Measurements from ENCODE around the gene CR1L. TPM values are rescaled to one million over a fixed set of nuclear protein-coding genes. Genes with fewer than 3 reads are reported as not detected.
A peak's percentile ranks its signal among the peaks of the same experiment; 100 is the strongest.

CR1L gene
- total and polyA plus RNA-seq, 9 of the 15 experiments (the other 6 are each of a cell fraction or from before 2014, with no cell fraction given): 10.1 to 74.8 (median 34.3) TPM

DNA sequence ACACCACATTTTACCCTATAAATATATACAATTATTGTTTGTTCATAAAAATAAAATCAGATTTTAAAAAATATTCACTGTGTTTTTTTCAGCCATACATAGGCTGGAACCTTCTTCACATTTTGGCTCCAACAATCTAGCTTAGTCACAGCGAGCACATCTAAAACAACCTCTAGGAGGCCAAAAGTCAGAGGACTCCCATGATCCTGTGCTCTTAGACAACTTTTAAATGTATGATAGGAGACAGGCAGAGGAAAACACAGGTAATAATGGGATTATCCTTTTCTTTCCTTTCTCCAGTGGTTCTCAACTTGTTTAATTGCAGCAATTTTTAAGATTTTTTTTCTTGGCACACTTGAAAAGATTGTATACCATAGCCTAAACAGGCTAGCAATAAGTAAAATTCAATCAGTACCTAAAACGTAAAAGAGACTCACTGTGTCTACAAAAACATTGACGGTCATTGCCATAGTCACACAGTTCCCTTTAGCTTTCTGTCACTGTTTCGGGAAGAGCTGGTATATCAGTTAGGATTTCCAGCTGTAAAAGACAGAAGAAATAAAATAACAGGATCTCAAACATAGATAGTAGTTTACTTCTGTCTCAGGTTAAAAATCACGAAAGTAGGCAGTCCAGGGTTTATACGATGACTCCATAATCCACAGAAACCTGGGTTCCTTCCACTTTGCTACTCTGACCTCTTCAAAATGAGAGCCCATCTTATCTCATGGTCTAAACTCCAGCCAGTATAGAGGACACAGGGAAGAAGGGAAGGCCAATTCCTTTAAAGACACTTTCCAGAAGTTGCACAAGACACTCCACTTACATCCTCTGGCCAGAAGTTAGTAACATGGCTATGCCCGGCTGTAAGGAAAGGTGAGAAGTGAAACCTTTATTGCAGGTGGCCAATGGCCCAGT is 39.2 kb upstream of the CR1L start (continued):
- no peak for TF ChIP-seq LCOR (CRISPR knock-in tag; IDR thresholded peaks at IDR 0.05)
- TF ChIP-seq ZNF830 (CRISPR knock-in tag; IDR thresholded peaks at IDR 0.05): no peak
- TF ChIP-seq YY1 (IDR thresholded peaks at IDR 0.05; ENCODE audit: borderline replicate concordance in 1 of 3, control insufficient read depth in 1 of 3, extremely low read depth in 1 of 3, insufficient read depth in 3 of 3, insufficient read length in 1 of 3, insufficient replicate concordance in 2 of 3, low read depth in 1 of 3, low read length in 2 of 3): peak in 1 of 3 experiments; percentile 59
- TF ChIP-seq, protein P1, sequence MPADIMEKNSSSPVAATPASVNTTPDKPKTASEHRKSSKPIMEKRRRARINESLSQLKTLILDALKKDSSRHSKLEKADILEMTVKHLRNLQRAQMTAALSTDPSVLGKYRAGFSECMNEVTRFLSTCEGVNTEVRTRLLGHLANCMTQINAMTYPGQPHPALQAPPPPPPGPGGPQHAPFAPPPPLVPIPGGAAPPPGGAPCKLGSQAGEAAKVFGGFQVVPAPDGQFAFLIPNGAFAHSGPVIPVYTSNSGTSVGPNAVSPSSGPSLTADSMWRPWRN (IDR thresholded peaks at IDR 0.05; ENCODE audit: low read depth): no peak
- no peak for TF ChIP-seq GATAD2A (IDR thresholded peaks at IDR 0.05)
- TF ChIP-seq FOXP1 (CRISPR knock-in tag; IDR thresholded peaks at IDR 0.05): no peak
- TF ChIP-seq ZNF212 (CRISPR knock-in tag; IDR thresholded peaks at IDR 0.05): no peak
- TF ChIP-seq SIN3A (IDR thresholded peaks at IDR 0.05; ENCODE audit: borderline replicate concordance in 2 of 2, control insufficient read depth in 1 of 2, low read depth in 2 of 2, low read length in 2 of 2): peak in 1 of 2 experiments; percentile 83; a peak in 2 of 4 replicates
- TF ChIP-seq NBN (IDR thresholded peaks at IDR 0.05; ENCODE audit: low read depth): no peak
- TF ChIP-seq L3MBTL2 (IDR thresholded peaks at IDR 0.05): 0 out of 2 replicates have a peak, but pooled peaks have one; percentile 21
- TF ChIP-seq CSDE1 (IDR thresholded peaks at IDR 0.05): peak in 1 of 2 experiments; percentile 82; a peak in 1 of 4 replicates
- no peak for TF ChIP-seq MED1 (CRISPR knock-in tag; IDR thresholded peaks at IDR 0.05; ENCODE audit: borderline replicate concordance)
- no peak for TF ChIP-seq KDM1A (IDR thresholded peaks at IDR 0.05)
- TF ChIP-seq, protein P2, sequence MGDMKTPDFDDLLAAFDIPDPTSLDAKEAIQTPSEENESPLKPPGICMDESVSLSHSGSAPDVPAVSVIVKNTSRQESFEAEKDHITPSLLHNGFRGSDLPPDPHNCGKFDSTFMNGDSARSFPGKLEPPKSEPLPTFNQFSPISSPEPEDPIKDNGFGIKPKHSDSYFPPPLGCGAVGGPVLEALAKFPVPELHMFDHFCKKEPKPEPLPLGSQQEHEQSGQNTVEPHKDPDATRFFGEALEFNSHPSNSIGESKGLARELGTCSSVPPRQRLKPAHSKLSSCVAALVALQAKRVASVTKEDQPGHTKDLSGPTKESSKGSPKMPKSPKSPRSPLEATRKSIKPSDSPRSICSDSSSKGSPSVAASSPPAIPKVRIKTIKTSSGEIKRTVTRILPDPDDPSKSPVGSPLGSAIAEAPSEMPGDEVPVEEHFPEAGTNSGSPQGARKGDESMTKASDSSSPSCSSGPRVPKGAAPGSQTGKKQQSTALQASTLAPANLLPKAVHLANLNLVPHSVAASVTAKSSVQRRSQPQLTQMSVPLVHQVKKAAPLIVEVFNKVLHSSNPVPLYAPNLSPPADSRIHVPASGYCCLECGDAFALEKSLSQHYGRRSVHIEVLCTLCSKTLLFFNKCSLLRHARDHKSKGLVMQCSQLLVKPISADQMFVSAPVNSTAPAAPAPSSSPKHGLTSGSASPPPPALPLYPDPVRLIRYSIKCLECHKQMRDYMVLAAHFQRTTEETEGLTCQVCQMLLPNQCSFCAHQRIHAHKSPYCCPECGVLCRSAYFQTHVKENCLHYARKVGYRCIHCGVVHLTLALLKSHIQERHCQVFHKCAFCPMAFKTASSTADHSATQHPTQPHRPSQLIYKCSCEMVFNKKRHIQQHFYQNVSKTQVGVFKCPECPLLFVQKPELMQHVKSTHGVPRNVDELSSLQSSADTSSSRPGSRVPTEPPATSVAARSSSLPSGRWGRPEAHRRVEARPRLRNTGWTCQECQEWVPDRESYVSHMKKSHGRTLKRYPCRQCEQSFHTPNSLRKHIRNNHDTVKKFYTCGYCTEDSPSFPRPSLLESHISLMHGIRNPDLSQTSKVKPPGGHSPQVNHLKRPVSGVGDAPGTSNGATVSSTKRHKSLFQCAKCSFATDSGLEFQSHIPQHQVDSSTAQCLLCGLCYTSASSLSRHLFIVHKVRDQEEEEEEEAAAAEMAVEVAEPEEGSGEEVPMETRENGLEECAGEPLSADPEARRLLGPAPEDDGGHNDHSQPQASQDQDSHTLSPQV (IDR thresholded peaks at IDR 0.05): peak; percentile 89
- TF ChIP-seq HDAC1 (IDR thresholded peaks at IDR 0.05): no peak
- TF ChIP-seq GTF2A2 (tag; IDR thresholded peaks at IDR 0.05): peak; percentile 88
- TF ChIP-seq SIX5 (IDR thresholded peaks at IDR 0.05; ENCODE audit: borderline replicate concordance in 1 of 2, insufficient read depth in 1 of 2, low read depth in 1 of 2, low read length in 2 of 2): no peak
- TF ChIP-seq ATF1 (CRISPR knock-in tag; IDR thresholded peaks at IDR 0.05): no peak
- no peak for TF ChIP-seq ATF1 (tag; IDR thresholded peaks at IDR 0.05)
- no peak for TF ChIP-seq STAG1 (CRISPR knock-in tag; IDR thresholded peaks at IDR 0.05; ENCODE audit: borderline replicate concordance)
- TF ChIP-seq EZH2 (IDR thresholded peaks at IDR 0.05; ENCODE audit: borderline replicate concordance, low read depth, low read length): no peak
- TF ChIP-seq PTTG1 (tag; IDR thresholded peaks at IDR 0.05; ENCODE audit: low read depth): no peak

All from K562 (cell line).